Measurements from ENCODE around the gene GRM8.
"Not testable (repeated sequence)": the region's sequence is repeated elsewhere in the genome, so short reads cannot be mapped to it uniquely, and the experiment has no call there.

DNA sequence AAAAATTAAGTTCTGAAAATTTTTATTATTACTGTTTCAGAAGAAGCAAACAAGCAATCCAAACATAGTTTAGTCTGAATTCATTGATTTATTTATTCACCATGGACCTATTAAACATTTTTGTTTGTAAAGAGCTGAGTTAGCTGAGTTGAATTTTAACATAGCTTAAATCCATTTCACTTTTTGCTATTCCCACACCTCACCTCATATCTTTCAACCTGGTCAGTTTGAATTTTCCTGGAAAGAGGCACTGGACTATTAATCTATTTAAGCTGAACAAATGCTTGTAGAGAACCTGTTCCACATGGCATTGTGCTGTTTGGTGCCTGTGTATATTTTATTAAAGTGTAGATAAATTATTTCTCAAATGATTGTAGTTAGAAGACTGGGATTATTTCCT is 344.2 kb downstream of the GRM8 start:
- not testable (repeated sequence) for TF ChIP-seq ZNF274 (IDR thresholded peaks at IDR 0.05; ENCODE audit: low read length); ZNF274 (tag by site-specific recombination; IDR thresholded peaks at IDR 0.05; ENCODE audit: borderline replicate concordance); TCF7L2 (IDR thresholded peaks at IDR 0.05; ENCODE audit: borderline replicate concordance, low read depth, low read length); GLI2 (tag by site-specific recombination; IDR thresholded peaks at IDR 0.05; ENCODE audit: borderline replicate concordance, low read depth)
- TF ChIP-seq, protein P1, sequence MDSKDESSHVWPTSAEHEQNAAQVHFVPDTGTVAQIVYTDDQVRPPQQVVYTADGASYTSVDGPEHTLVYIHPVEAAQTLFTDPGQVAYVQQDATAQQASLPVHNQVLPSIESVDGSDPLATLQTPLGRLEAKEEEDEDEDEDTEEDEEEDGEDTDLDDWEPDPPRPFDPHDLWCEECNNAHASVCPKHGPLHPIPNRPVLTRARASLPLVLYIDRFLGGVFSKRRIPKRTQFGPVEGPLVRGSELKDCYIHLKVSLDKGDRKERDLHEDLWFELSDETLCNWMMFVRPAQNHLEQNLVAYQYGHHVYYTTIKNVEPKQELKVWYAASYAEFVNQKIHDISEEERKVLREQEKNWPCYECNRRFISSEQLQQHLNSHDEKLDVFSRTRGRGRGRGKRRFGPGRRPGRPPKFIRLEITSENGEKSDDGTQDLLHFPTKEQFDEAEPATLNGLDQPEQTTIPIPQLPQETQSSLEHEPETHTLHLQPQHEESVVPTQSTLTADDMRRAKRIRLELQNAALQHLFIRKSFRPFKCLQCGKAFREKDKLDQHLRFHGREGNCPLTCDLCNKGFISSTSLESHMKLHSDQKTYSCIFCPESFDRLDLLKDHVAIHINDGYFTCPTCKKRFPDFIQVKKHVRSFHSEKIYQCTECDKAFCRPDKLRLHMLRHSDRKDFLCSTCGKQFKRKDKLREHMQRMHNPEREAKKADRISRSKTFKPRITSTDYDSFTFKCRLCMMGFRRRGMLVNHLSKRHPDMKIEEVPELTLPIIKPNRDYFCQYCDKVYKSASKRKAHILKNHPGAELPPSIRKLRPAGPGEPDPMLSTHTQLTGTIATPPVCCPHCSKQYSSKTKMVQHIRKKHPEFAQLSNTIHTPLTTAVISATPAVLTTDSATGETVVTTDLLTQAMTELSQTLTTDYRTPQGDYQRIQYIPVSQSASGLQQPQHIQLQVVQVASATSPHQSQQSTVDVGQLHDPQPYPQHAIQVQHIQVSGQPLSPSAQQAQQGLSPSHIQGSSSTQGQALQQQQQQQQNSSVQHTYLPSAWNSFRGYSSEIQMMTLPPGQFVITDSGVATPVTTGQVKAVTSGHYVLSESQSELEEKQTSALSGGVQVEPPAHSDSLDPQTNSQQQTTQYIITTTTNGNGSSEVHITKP (tag by site-specific recombination; IDR thresholded peaks at IDR 0.05) = not testable (repeated sequence)
- TF ChIP-seq, protein P2, sequence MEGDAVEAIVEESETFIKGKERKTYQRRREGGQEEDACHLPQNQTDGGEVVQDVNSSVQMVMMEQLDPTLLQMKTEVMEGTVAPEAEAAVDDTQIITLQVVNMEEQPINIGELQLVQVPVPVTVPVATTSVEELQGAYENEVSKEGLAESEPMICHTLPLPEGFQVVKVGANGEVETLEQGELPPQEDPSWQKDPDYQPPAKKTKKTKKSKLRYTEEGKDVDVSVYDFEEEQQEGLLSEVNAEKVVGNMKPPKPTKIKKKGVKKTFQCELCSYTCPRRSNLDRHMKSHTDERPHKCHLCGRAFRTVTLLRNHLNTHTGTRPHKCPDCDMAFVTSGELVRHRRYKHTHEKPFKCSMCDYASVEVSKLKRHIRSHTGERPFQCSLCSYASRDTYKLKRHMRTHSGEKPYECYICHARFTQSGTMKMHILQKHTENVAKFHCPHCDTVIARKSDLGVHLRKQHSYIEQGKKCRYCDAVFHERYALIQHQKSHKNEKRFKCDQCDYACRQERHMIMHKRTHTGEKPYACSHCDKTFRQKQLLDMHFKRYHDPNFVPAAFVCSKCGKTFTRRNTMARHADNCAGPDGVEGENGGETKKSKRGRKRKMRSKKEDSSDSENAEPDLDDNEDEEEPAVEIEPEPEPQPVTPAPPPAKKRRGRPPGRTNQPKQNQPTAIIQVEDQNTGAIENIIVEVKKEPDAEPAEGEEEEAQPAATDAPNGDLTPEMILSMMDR (tag by site-specific recombination; IDR thresholded peaks at IDR 0.05) = not testable (repeated sequence)
